Hepatocyte (in vitro differentiated cells): ENCODE measurements around the gene SDR42E1.

Source experiments
- CTCF ChIP-seq: fragments of 200-600 bp; sonication (generic); IDR thresholded peaks from 2 replicates; pipeline ENCODE4 v1.5.1; 2016; ENCODE audit warnings: antibody characterized with exemption, mild to moderate bottlenecking; ENCODE audit not compliant: poor library complexity
- EZH2 ChIP-seq: fragments of 200-600 bp; sonication (generic); IDR thresholded peaks from 2 replicates; pipeline ENCODE4 v1.6.1; 2016; ENCODE audit warnings: antibody characterized with exemption, mild to moderate bottlenecking, borderline replicate concordance
- EZH2phosphoT487 ChIP-seq: fragments of 200-600 bp; sonication (generic); IDR thresholded peaks from one replicate; pipeline ENCODE4 v1.6.1; 2018; ENCODE audit warnings: antibody characterized with exemption, mild to moderate bottlenecking, low read depth, moderate library complexity; ENCODE audit not compliant: unreplicated experiment, severe bottlenecking

GRCh38 chr16:82017911-82018568 is 6.8 kb upstream of the SDR42E1 start:
- TF ChIP-seq CTCF (no peak), EZH2phosphoT487 (no peak), EZH2 (no peak)
